ENCODE results near the gene ARID1B. TPM values are rescaled to one million over a fixed set of nuclear protein-coding genes. Genes with fewer than 3 reads are reported as not detected.
A peak's percentile ranks its signal among the peaks of the same experiment; 100 is the strongest.

The ARID1B gene
- total and polyA plus RNA-seq, 10 donors = 17.7 to 223 (median 141) TPM

DNA sequence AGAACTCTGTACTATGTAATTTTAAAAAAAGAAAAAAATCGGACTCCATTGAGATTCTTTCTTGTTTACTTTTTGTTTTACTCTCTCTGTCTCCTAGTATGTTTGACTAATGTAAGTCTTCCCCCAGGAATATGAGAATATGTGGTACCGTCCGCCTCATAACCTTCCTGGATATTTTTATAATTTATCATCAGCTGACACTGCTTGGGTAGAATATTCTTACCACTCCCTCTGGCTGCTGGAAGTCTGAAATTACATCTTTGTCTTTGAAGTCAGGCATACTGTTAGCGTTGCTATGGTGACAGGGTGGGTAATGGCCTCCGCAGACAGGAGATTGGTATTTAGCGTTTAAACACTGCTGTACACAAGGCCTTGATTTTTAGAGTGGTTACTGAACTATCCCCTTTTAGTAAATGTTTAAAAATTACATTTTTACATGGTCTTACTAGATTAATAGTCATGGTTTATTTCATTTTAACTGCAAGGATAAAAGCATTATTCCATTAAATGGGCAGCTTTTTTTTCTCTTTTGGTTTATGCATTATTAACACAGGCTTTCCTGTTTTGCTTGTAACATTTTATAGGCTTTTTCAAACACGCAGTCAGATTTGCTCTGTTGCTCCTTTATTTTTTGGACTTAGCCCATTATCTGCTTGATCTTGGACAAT is 176.4 kb downstream of the ARID1B start:
- peaks cover 29 to 98% (median 68%) of the 10 kb centered on the region in 6 donors for H3K4me1 ChIP-seq
- H3K36me3 ChIP-seq = no peaks in the 10 kb centered on the region
- 31 to 55% (median 46%) methylated on average over 7 of the region's 7 CpGs for WGBS, 5 donors
- no peaks in the 10 kb centered on the region for H3K27me3 ChIP-seq (replicated peaks in 1 of 7)
- H3K9me3 ChIP-seq = no peaks in the 10 kb centered on the region
- H3K4me3 ChIP-seq = no peak overlapping the region
- H3K27ac ChIP-seq = peak overlapping the region in 2 of 8 donors; percentile 19 to 33
- intact Hi-C loops (cut with DNase I; ENCODE audit: low total_unique reads) = no loop called here
- DNase-seq = no peak
- no peak for TF ChIP-seq POLR2A (IDR thresholded peaks at IDR 0.05)
- TF ChIP-seq, protein P1, sequence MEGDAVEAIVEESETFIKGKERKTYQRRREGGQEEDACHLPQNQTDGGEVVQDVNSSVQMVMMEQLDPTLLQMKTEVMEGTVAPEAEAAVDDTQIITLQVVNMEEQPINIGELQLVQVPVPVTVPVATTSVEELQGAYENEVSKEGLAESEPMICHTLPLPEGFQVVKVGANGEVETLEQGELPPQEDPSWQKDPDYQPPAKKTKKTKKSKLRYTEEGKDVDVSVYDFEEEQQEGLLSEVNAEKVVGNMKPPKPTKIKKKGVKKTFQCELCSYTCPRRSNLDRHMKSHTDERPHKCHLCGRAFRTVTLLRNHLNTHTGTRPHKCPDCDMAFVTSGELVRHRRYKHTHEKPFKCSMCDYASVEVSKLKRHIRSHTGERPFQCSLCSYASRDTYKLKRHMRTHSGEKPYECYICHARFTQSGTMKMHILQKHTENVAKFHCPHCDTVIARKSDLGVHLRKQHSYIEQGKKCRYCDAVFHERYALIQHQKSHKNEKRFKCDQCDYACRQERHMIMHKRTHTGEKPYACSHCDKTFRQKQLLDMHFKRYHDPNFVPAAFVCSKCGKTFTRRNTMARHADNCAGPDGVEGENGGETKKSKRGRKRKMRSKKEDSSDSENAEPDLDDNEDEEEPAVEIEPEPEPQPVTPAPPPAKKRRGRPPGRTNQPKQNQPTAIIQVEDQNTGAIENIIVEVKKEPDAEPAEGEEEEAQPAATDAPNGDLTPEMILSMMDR (IDR thresholded peaks at IDR 0.05 in 8 of 11, conservative IDR thresholded peaks at IDR 0.05 in 3 of 11) = peak in 5 of 11 experiments; percentile 17 to 40 (median 30)

DNA sequence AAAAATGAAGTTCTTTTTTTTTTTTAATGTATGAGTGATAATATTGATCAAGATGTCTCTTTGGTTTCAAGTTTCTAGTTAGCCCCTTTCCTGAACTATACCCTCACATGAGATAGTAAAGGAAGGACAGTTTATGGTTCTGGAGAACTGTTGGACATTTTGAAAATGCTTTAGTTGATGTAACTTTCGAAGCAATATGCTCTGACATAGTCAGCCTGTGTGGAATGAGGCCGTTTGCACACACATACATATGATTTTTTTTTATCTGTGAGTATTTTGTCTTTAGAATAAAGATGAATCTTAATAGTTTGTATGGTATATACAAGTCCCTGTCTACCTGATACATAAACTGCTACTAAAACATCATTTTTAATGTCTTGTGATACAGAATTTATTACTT is 177.0 kb downstream of the ARID1B start:
- 69 to 84% (median 72%) methylated on average over 2 of the region's 2 CpGs for WGBS, 5 donors
- no peak for DNase-seq
- intact Hi-C loops (cut with DNase I; ENCODE audit: low total_unique reads) = no loop called here
- Histone ChIP-seq H3K4me3 (no peak overlapping the region), H3K4me1 (peaks cover 29 to 98% (median 64%) of the 10 kb centered on the region in 6 donors), H3K27ac (no peak overlapping the region), H3K27me3 (replicated peaks in 1 of 7) (no peaks in the 10 kb centered on the region), H3K9me3 (no peaks in the 10 kb centered on the region), H3K36me3 (no peaks in the 10 kb centered on the region)
- TF ChIP-seq POLR2A (IDR thresholded peaks at IDR 0.05) (no peak), POLR2AphosphoS5 (IDR thresholded peaks at IDR 0.05) (no peak)
- TF ChIP-seq, protein P1 (IDR thresholded peaks at IDR 0.05 in 8 of 11, conservative IDR thresholded peaks at IDR 0.05 in 3 of 11) = no peak

DNA sequence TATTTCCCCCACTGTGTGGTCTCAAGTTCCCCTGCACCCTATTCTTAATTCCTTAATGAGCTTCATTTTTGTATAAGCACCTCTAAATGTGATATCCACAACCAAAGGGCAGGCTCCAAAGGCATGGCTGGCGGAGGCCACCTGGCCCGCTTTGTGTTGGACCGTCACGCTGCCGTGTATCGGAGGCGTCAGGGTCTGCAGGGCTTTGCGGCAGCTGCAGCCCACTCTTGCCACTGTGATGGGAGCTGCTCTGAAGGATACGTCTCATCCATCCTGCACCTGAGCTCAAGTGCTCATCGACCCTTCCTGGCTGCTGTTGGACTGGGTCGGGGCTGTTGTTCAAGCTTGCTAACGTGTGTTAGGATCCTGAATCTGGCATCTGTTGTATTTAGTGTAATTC is 177.6 kb downstream of the ARID1B start:
- no peaks in the 10 kb centered on the region for H3K27me3 ChIP-seq (replicated peaks in 1 of 7)
- H3K27ac ChIP-seq = no peak overlapping the region
- intact Hi-C loops (cut with DNase I; ENCODE audit: low total_unique reads) = no loop called here
- no peaks in the 10 kb centered on the region for H3K36me3 ChIP-seq
- 93 to 97% (median 96%) methylated on average over 12 of the region's 12 CpGs for WGBS, 5 donors
- TF ChIP-seq, protein P1 (IDR thresholded peaks at IDR 0.05 in 8 of 11, conservative IDR thresholded peaks at IDR 0.05 in 3 of 11) = no peak
- peak in 1 of 3 donors; percentile 20 for TF ChIP-seq POLR2AphosphoS5 (IDR thresholded peaks at IDR 0.05)
- no peak for DNase-seq
- peaks cover 29 to 97% (median 61%) of the 10 kb centered on the region in 6 donors for H3K4me1 ChIP-seq
- H3K9me3 ChIP-seq = no peaks in the 10 kb centered on the region
- H3K4me3 ChIP-seq = no peak overlapping the region

DNA sequence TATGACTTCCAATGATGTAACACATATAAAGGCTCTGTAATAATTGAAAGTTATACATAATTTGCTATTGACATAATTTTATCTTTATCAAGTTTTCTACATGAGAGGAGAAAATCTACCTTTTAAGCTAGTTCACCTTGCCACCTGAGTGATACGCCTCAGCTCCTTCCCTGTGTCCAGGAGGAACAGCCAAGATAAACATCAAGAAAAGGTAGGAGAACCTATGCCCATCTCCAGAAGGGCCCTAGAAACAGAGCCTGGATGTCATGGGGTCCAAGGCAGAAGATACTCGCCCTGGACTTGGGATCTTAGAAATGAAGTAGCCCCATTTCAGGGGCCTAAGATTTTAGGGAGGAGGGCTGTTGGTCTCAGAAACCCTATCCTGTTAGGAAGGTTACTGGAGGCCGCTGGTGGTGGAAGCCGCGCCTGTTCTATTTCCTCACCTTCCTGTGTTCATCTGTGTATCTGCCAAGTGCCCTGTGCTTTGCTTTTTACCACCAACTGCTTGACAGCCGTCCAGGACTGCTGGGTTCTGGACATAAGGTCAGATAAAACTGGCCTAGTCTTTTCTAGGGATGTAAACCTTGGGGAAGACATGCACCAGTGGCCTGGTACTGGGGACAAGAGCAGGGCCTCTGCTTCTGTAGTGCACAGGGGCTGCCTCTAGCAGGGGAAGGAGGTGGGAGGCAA is 178.5 kb downstream of the ARID1B start:
- Histone ChIP-seq H3K27ac (peak overlapping the region in 5 of 8 donors; percentile 21 to 37 (median 28)), H3K27me3 (replicated peaks in 1 of 7) (no peaks in the 10 kb centered on the region), H3K4me1 (peaks cover 29 to 89% (median 59%) of the 10 kb centered on the region in 6 donors), H3K4me3 (no peak overlapping the region), H3K9me3 (no peaks in the 10 kb centered on the region), H3K36me3 (no peaks in the 10 kb centered on the region)
- TF ChIP-seq POLR2A (IDR thresholded peaks at IDR 0.05) (no peak), POLR2AphosphoS5 (IDR thresholded peaks at IDR 0.05) (peak in 1 of 3 donors; percentile 36)
- TF ChIP-seq, protein P1 (IDR thresholded peaks at IDR 0.05 in 8 of 11, conservative IDR thresholded peaks at IDR 0.05 in 3 of 11) = no peak
- DNase-seq = no peak
- intact Hi-C loops (cut with DNase I; ENCODE audit: low total_unique reads) = no loop called here
- 42 to 57% (median 53%) methylated on average over 6 of the region's 6 CpGs for WGBS, 5 donors
